ENCODE data around the gene MACROD2. TPM values are rescaled to one million over a fixed set of nuclear protein-coding genes. Genes with fewer than 3 reads are reported as not detected.

MACROD2 gene
- total RNA-seq, 1 donor from 2014 or later, result 6.4 TPM

- Mint-ChIP-seq H3K36me3 (ENCODE audit: low read depth) (no peaks in the 10 kb centered on the region), H3K4me3 (no peak overlapping the region), H3K9me3 (no peaks in the 10 kb centered on the region), H3K27ac (ENCODE audit: unreplicated experiment) (no peak overlapping the region), H3K4me1 (no peaks in the 10 kb centered on the region), H3K27me3 (ENCODE audit: low read depth) (no peaks in the 10 kb centered on the region)
- TF ChIP-seq, protein P1, sequence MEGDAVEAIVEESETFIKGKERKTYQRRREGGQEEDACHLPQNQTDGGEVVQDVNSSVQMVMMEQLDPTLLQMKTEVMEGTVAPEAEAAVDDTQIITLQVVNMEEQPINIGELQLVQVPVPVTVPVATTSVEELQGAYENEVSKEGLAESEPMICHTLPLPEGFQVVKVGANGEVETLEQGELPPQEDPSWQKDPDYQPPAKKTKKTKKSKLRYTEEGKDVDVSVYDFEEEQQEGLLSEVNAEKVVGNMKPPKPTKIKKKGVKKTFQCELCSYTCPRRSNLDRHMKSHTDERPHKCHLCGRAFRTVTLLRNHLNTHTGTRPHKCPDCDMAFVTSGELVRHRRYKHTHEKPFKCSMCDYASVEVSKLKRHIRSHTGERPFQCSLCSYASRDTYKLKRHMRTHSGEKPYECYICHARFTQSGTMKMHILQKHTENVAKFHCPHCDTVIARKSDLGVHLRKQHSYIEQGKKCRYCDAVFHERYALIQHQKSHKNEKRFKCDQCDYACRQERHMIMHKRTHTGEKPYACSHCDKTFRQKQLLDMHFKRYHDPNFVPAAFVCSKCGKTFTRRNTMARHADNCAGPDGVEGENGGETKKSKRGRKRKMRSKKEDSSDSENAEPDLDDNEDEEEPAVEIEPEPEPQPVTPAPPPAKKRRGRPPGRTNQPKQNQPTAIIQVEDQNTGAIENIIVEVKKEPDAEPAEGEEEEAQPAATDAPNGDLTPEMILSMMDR (conservative IDR thresholded peaks at IDR 0.05), result no peak
- DNase-seq (ENCODE audit: low read depth, low spot score), result no peak
Observed at GRCh38 chr20:14550655-14551054, 555.3 kb downstream of the MACROD2 start.

DNA sequence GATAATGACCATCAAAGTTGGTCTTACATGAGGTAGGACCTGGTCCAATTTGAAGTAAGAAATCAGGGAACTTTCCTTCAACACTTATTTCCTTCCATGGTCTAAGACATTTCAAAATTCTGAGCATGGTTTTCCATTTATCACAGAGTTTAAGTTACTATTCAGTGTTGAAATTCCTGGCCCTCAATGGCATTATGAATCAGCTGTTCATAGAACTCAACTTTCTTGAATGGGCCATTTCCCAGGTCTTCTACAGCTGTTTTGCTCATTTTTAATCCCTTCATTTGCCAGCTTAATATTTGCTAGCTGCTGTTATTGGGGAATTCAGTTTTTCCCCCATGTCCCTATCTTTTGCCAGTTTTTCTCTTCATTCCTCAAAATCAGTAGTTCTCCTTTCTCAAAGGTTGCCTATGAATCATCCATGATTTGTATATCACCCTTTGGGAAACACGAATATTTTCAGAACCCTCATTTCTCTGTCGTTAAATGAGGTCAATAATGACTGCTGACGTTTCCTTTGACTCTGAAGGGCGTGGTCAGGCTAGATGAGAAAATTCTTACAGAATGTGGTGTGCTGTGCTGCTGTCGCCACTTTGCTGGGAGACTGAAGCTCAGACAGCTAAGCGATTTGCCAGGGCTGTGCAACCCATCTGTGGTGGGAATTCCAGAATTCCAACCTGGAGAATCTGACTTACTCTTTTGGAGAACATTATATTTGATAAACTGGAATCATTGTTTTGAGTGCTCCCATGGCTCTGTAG, 558.6 kb downstream of the MACROD2 start:
- TF ChIP-seq, protein P1 (conservative IDR thresholded peaks at IDR 0.05), result no peak
- no peak overlapping the region for H3K27ac Mint-ChIP-seq (ENCODE audit: unreplicated experiment)
- DNase-seq (ENCODE audit: low read depth, low spot score), result no peak
- H3K4me1 Mint-ChIP-seq, result no peaks in the 10 kb centered on the region
- no peaks in the 10 kb centered on the region for H3K36me3 Mint-ChIP-seq (ENCODE audit: low read depth)
- H3K9me3 Mint-ChIP-seq, result no peaks in the 10 kb centered on the region
- H3K4me3 Mint-ChIP-seq, result no peak overlapping the region
- H3K27me3 Mint-ChIP-seq (ENCODE audit: low read depth), result no peaks in the 10 kb centered on the region

GRCh38 chr20:14555676-14556075, 560.4 kb downstream of the MACROD2 start:
- H3K4me1 Mint-ChIP-seq, result no peaks in the 10 kb centered on the region
- no peaks in the 10 kb centered on the region for H3K9me3 Mint-ChIP-seq
- no peaks in the 10 kb centered on the region for H3K36me3 Mint-ChIP-seq (ENCODE audit: low read depth)
- H3K27me3 Mint-ChIP-seq (ENCODE audit: low read depth), result no peaks in the 10 kb centered on the region
- H3K4me3 Mint-ChIP-seq, result no peak overlapping the region
- H3K27ac Mint-ChIP-seq (ENCODE audit: unreplicated experiment), result no peak overlapping the region
- no peak for DNase-seq (ENCODE audit: low read depth, low spot score)
- TF ChIP-seq, protein P1 (conservative IDR thresholded peaks at IDR 0.05), result no peak

- Mint-ChIP-seq H3K27ac (ENCODE audit: unreplicated experiment) (no peak overlapping the region), H3K9me3 (no peaks in the 10 kb centered on the region), H3K4me3 (no peak overlapping the region), H3K27me3 (ENCODE audit: low read depth) (no peaks in the 10 kb centered on the region), H3K36me3 (ENCODE audit: low read depth) (no peaks in the 10 kb centered on the region), H3K4me1 (no peaks in the 10 kb centered on the region)
- no peak for DNase-seq (ENCODE audit: low read depth, low spot score)
- TF ChIP-seq, protein P1 (conservative IDR thresholded peaks at IDR 0.05), result no peak
Observed at GRCh38 chr20:14556206-14556605, 560.9 kb downstream of the MACROD2 start.

DNA sequence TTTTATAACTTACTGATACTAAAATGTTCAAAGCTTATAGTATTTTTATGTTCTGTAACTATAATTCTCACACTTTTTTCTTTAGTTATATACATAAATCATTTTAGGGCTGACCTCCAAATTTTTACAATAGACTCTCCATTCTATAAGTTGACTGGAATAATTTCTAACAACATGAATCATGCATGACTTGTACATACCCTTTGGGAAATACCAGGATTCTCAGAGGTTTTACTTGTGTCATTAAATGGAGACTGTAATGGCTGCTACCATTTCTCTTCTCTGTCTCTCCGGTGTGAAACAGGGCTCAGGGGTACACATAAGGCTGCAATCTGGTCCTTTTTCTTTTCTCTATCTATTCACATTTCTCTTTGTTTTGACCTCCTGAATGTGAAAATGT, 564.3 kb downstream of the MACROD2 start:
- TF ChIP-seq, protein P1 (conservative IDR thresholded peaks at IDR 0.05), result no peak
- no peaks in the 10 kb centered on the region for H3K4me1 Mint-ChIP-seq
- no peak overlapping the region for H3K4me3 Mint-ChIP-seq
- DNase-seq (ENCODE audit: low read depth, low spot score), result no peak
- H3K9me3 Mint-ChIP-seq, result peaks cover 6% of the 10 kb centered on the region
- H3K27me3 Mint-ChIP-seq (ENCODE audit: low read depth), result no peaks in the 10 kb centered on the region
- H3K27ac Mint-ChIP-seq (ENCODE audit: unreplicated experiment), result no peak overlapping the region
- H3K36me3 Mint-ChIP-seq (ENCODE audit: low read depth), result peaks cover 6% of the 10 kb centered on the region

Measured in neural crest cell (in vitro differentiated cells).